WTC11 (cell line): ENCODE data around the gene MRPL19.

Experiments used
- ATF1 ChIP-seq: sonication (generic); formaldehyde crosslinking; IDR thresholded peaks from 2 replicates; pipeline ENCODE4 v1.8.1; 2023; ENCODE audit warnings: mild to moderate bottlenecking, moderate library complexity, missing genetic modification reagents
- CTCF ChIP-seq: fragments of 200-600 bp; IDR thresholded peaks from 2 replicates; pipeline ENCODE4 v1.8.0; 2022; ENCODE audit warnings: antibody characterized with exemption
- ETV6 ChIP-seq: sonication (generic); formaldehyde crosslinking; IDR thresholded peaks from 2 replicates; pipeline ENCODE4 v1.8.1; 2022; ENCODE audit warnings: mild to moderate bottlenecking, missing genetic modification reagents
- FOXP1 ChIP-seq: sonication (generic); formaldehyde crosslinking; IDR thresholded peaks from 2 replicates; pipeline ENCODE4 v1.8.0; 2022; ENCODE audit warnings: missing genetic modification reagents, mild to moderate bottlenecking, moderate library complexity, borderline replicate concordance
- MAX ChIP-seq: sonication (generic); formaldehyde crosslinking; IDR thresholded peaks from 2 replicates; pipeline ENCODE4 v1.8.0; 2022; ENCODE audit warnings: mild to moderate bottlenecking, missing genetic modification reagents
- NFYB ChIP-seq: sonication (generic); formaldehyde crosslinking; conservative IDR thresholded peaks from 2 replicates; pipeline ENCODE4 v1.8.0; 2022; ENCODE audit warnings: low read depth, missing genetic modification reagents
- NR2C2 ChIP-seq: sonication (generic); formaldehyde crosslinking; IDR thresholded peaks from 2 replicates; pipeline ENCODE4 v1.8.0; 2022; ENCODE audit warnings: mild to moderate bottlenecking, missing genetic modification reagents
- USF2 ChIP-seq: sonication (generic); formaldehyde crosslinking; IDR thresholded peaks from 2 replicates; pipeline ENCODE4 v1.8.1; 2023; ENCODE audit warnings: mild to moderate bottlenecking, missing genetic modification reagents, moderate library complexity
- ZNF416 ChIP-seq: fragments of 250-450 bp; sonication (Bioruptor Pico); IDR thresholded peaks from 2 replicates; pipeline ENCODE4 v1.9.0; 2021; ENCODE audit warnings: mild to moderate bottlenecking, inconsistent platforms

- no peak for TF ChIP-seq USF2 (CRISPR knock-in tag)
- no peak for TF ChIP-seq FOXP1 (CRISPR knock-in tag)
- no peak for TF ChIP-seq ETV6 (CRISPR knock-in tag)
- no peak for TF ChIP-seq CTCF
- no peak for TF ChIP-seq ZNF416
- TF ChIP-seq MAX (CRISPR knock-in tag): no peak
- no peak for TF ChIP-seq NFYB
- TF ChIP-seq NR2C2: no peak
- no peak for TF ChIP-seq ATF1
Observed at GRCh38 chr2:75609334-75609689, 37.3 kb upstream of the MRPL19 start.
